Inferior parietal cortex (tissue), 1 donor: Measurements from ENCODE around the gene CD55.

Source experiments
- DNase-seq: peaks from one replicate; pipeline ENCODE4 v3.0.0-alpha.2; 2016; ENCODE audit errors: extremely low spot score

Gene CD55

GRCh38 chr1:207361889-207362288 is 40.4 kb downstream of the CD55 start:
- DNase-seq = no peak

- DNase-seq = peak; percentile 9
Measured at GRCh38 chr1:207362962-207363860, 41.7 kb downstream of the CD55 start.

GRCh38 chr1:207363871-207364270 is 42.4 kb downstream of the CD55 start:
- no peak for DNase-seq

- DNase-seq = no peak
Measured at GRCh38 chr1:207364614-207365013, 43.1 kb downstream of the CD55 start.

- no peak for DNase-seq
Measured at GRCh38 chr1:207365063-207365462, 43.6 kb downstream of the CD55 start.

- no peak for DNase-seq
Measured at GRCh38 chr1:207366022-207366421, 44.5 kb downstream of the CD55 start.

- no peak for DNase-seq
Measured at GRCh38 chr1:207388721-207389120, 67.2 kb downstream of the CD55 start.

- DNase-seq = no peak
Measured at GRCh38 chr1:207389728-207390464, 68.4 kb downstream of the CD55 start.

- no peak for DNase-seq
Measured at GRCh38 chr1:207393610-207394009, 72.1 kb downstream of the CD55 start.

GRCh38 chr1:207396168-207396746 is 74.8 kb downstream of the CD55 start:
- DNase-seq = no peak

GRCh38 chr1:207397525-207397926 is 76.0 kb downstream of the CD55 start:
- DNase-seq = no peak

GRCh38 chr1:207398986-207399385 is 77.5 kb downstream of the CD55 start:
- no peak for DNase-seq

GRCh38 chr1:207401578-207401977 is 80.1 kb downstream of the CD55 start:
- DNase-seq = no peak

GRCh38 chr1:207402744-207403143 is 81.3 kb downstream of the CD55 start:
- peak; percentile 61 for DNase-seq

- peak; percentile 77 for DNase-seq
Measured at GRCh38 chr1:207404849-207405525, 83.5 kb downstream of the CD55 start.

GRCh38 chr1:207405814-207406213 is 84.3 kb downstream of the CD55 start:
- DNase-seq = no peak

GRCh38 chr1:207407655-207408260 is 86.3 kb downstream of the CD55 start:
- no peak for DNase-seq
